Type B pancreatic cell (in vitro differentiated cells): ENCODE data around the gene CCDC82. TPM values are rescaled to one million over a fixed set of nuclear protein-coding genes. Genes with fewer than 3 reads are reported as not detected.

Source experiments
- DNase-seq: peaks from one replicate; pipeline ENCODE4 v3.0.0; 2021; ENCODE audit warnings: mixed read lengths; ENCODE audit not compliant: unreplicated experiment; ENCODE audit errors: extremely low spot score
- H3K27ac Mint-ChIP-seq: 2 replicates; pipeline ENCODE4 v1.8.0; 2021; ENCODE audit warnings: mild to moderate bottlenecking, mixed read lengths
- H3K27me3 Mint-ChIP-seq: 2 replicates; pipeline ENCODE4 v1.8.0; 2021; ENCODE audit warnings: mixed read lengths
- H3K36me3 Mint-ChIP-seq: 2 replicates; pipeline ENCODE4 v1.8.0; 2021; ENCODE audit warnings: mixed read lengths
- H3K4me1 Mint-ChIP-seq: one replicate; pipeline ENCODE4 v1.8.0; 2021; ENCODE audit warnings: mixed read lengths; ENCODE audit not compliant: unreplicated experiment
- H3K4me3 Mint-ChIP-seq: 2 replicates; pipeline ENCODE4 v1.8.0; 2021; ENCODE audit warnings: mild to moderate bottlenecking, mixed read lengths
- H3K9me3 Mint-ChIP-seq: 2 replicates; pipeline ENCODE4 v1.8.0; 2021; ENCODE audit warnings: mixed read lengths
- total RNA-seq: library from RNA; stranded (reverse); gene quantifications from 2 replicates; pipeline ENCODE4 v1.2.1, GENCODE V29; 2021; ENCODE audit warnings: low replicate concordance
- TF ChIP-seq, protein P1 (sequence below): fragments of 200-600 bp; sonication (generic); conservative IDR thresholded peaks from 2 replicates; pipeline ENCODE4 v1.5.0; 2021; ENCODE audit warnings: antibody characterized with exemption, mild to moderate bottlenecking

The CCDC82 gene
- total RNA-seq, 1 donor from 2014 or later = 21.7 TPM

- Mint-ChIP-seq H3K4me1 (peaks cover 49% of the 10 kb centered on the region), H3K9me3 (no peaks in the 10 kb centered on the region), H3K36me3 (peaks cover 6% of the 10 kb centered on the region), H3K27ac (peak overlapping the region; percentile 86), H3K27me3 (no peaks in the 10 kb centered on the region), H3K4me3 (peak overlapping the region; percentile 97)
- TF ChIP-seq, protein P1, sequence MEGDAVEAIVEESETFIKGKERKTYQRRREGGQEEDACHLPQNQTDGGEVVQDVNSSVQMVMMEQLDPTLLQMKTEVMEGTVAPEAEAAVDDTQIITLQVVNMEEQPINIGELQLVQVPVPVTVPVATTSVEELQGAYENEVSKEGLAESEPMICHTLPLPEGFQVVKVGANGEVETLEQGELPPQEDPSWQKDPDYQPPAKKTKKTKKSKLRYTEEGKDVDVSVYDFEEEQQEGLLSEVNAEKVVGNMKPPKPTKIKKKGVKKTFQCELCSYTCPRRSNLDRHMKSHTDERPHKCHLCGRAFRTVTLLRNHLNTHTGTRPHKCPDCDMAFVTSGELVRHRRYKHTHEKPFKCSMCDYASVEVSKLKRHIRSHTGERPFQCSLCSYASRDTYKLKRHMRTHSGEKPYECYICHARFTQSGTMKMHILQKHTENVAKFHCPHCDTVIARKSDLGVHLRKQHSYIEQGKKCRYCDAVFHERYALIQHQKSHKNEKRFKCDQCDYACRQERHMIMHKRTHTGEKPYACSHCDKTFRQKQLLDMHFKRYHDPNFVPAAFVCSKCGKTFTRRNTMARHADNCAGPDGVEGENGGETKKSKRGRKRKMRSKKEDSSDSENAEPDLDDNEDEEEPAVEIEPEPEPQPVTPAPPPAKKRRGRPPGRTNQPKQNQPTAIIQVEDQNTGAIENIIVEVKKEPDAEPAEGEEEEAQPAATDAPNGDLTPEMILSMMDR = peak; percentile 48
- DNase-seq = no peak
These were observed 48.3 kb downstream of the CCDC82 start for GRCh38 chr11:96341211-96342013.

DNA sequence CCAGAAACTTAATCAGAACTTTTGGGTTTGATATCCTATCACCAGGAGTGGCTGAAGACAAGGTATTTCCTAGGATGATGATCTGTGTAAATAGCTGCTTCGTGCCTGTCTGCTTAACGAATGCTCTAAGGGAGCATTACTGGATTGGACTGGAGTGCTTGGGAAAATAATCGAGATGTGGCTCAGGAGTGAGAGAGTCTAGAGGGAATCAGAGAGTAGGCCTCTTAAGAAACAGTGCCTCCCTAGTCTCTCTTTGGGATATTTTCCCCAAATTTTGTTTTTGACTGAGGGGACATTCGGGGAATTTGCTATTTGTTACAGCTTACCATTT is 49.2 kb downstream of the CCDC82 start:
- TF ChIP-seq, protein P1 = no peak
- Mint-ChIP-seq H3K4me3 (peak overlapping the region; percentile 97), H3K9me3 (no peaks in the 10 kb centered on the region), H3K36me3 (peaks cover 10% of the 10 kb centered on the region), H3K27me3 (no peaks in the 10 kb centered on the region), H3K4me1 (peaks cover 52% of the 10 kb centered on the region), H3K27ac (peak overlapping the region; percentile 71)
- DNase-seq = no peak

- peaks cover 13% of the 10 kb centered on the region for H3K36me3 Mint-ChIP-seq
- peak overlapping the region; percentile 97 for H3K4me3 Mint-ChIP-seq
- H3K27me3 Mint-ChIP-seq = no peaks in the 10 kb centered on the region
- H3K9me3 Mint-ChIP-seq = no peaks in the 10 kb centered on the region
- peak overlapping the region; percentile 71 for H3K27ac Mint-ChIP-seq
- H3K4me1 Mint-ChIP-seq = peaks cover 56% of the 10 kb centered on the region
- TF ChIP-seq, protein P1 = no peak
- DNase-seq = no peak
These were observed 49.8 kb downstream of the CCDC82 start for GRCh38 chr11:96339706-96340554.

- Mint-ChIP-seq H3K27ac (peak overlapping the region; percentile 54), H3K36me3 (peaks cover 19% of the 10 kb centered on the region), H3K4me1 (peaks cover 56% of the 10 kb centered on the region), H3K4me3 (peak overlapping the region; percentile 97), H3K9me3 (no peaks in the 10 kb centered on the region), H3K27me3 (no peaks in the 10 kb centered on the region)
- TF ChIP-seq, protein P1 = no peak
- no peak for DNase-seq
These were observed 50.6 kb downstream of the CCDC82 start for GRCh38 chr11:96338910-96339705.
